HG02970 (cell line): ENCODE measurements around the gene ADAMTS2.
"Not testable (repeated sequence)": the region's sequence is repeated elsewhere in the genome, so short reads cannot be mapped to it uniquely, and the experiment has no call there.

ENCODE experiments used
- ATAC-seq: cut with Tn5 transposase; IDR thresholded peaks from one replicate; pipeline ENCODE4 v1.9.1; 2021; ENCODE audit warnings: mild to moderate bottlenecking, moderate library complexity, moderate number of reproducible peaks; ENCODE audit not compliant: unreplicated experiment, low FRiP score

Gene ADAMTS2

DNA sequence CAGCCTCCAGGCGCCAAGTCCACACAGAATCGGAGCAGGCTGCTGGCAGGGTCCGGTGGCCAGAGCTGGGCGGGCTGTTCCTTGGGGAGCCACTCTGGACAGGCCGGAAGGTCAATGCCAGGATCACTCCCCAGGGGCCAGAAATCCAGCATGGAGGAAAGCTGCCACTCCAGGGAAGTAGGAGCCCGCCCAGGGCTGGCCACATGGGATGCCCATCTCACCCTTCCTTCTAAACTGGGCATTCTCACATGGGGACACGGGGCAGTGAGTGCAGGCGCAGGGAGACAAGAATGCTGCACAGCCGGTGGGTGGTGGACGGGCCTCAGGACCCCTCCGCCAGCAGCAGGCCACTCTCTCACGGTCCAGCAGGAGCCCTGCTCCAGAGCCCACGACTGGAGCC, 58.2 kb downstream of the ADAMTS2 start:
- ATAC-seq, result no peak

DNA sequence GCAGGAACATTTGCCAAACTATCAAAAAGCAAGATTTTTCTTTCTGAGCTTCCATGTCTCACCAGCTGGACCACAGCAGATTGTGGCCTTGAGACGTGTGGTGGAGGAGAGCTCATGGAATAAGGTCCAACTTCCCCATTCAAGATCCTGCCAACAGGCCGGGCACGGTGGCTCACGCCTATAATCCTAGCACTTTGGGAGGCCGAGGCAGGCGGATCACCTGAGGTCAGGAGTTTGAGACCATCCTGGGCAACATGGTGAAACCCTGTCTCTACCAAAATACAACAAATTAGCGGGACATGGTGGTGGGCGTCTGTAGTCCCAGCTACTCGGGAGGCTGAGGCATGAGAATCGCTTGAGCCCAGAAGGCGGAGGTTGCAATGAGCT, 59.5 kb downstream of the ADAMTS2 start:
- not testable (repeated sequence) for ATAC-seq

DNA sequence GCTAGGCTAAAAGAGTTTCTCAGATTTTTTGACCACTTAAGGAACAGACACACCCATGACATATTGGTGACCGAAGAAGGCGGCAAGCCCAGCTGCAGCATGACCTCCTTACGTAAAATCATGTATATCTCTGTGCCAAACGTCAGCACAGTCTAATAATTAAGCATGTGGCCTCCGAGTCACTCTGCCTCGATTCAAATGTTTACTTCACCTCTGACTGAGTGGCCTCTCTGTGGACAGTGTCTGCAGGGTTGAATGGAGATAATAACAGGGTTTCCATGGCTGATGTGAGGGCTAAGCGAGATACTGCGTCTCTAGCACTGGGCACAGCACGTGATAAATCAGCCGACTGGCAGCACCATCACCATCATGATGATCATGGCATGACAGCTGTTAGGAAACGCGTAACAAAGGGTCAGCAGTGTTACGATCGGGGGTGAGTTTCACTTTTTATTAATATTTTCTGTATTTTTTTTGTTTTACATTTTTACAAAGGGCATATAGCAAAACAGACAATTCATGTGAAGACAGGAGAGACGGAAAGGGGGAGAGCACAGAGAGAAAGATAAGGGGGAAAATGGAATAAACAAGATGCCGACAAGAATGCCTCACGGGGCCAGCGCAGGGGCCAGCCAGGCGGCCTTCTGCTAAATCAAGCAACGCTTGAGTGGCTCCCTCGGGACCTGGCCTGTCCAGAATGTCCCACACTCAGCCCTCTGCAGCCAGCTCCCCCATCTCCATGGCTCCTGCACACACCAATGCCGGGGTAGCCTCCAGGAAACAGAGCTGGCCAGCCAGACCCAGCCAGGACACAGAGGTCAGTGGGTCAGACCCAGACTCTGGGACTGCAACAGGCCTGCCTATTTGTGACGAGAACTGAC, 60.3 kb downstream of the ADAMTS2 start:
- no peak for ATAC-seq

DNA sequence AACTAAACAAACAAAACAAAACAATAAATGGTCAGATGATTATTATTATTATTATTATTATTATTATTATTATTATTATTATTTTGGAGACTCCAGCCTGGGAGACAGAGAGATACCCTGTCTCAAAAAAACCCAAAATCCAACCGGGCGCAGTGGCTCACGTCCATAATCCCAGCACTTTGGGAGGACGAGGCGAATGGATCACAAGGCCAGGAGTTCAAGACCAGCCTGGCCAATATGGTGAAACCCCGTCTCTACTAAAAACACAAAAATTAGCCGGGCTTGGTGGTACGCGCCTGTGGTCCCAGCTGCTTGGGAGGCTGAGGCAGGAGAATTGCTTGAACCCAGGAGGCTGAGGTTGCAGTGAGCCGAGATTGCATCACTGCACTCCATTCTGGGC, 61.4 kb downstream of the ADAMTS2 start:
- ATAC-seq, result not testable (repeated sequence)

DNA sequence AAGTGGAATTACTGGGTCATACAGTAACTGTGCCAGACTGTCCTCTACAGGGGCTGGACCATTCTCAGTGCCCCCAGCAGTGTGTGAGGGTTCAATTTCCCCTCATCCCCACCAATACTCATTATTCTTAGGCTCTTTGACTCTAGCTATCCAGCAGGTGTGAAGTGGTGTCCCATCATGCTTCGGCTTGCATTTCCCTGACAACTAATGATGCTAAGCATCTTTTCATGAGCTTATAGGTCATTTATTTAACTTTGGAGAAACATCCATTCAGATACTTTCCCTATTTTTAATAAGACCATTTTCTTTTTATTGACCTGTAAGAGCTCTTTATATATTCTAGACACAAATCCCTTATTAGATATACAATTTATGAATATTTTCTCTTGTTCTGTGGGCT, 63.6 kb downstream of the ADAMTS2 start:
- no peak for ATAC-seq

DNA sequence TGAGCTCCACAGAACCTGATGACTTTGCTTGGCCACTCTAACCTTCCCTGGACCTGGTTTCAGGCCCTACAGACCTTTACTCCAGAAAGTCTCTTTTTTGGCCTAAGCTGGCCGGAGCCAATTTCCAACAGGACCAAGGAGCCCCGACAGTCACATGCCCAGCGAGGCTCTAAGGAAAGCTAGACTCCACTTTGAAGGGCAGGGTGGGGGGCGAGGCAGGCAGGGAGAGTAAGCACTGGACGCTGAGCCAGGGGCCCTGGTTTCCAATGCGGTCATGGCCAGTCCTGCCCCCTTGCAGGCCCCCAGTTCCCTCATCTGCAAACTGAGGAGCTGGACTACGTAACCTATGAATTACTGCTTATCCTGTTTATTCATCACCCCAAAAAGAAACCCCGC, 65.2 kb downstream of the ADAMTS2 start:
- no peak for ATAC-seq

DNA sequence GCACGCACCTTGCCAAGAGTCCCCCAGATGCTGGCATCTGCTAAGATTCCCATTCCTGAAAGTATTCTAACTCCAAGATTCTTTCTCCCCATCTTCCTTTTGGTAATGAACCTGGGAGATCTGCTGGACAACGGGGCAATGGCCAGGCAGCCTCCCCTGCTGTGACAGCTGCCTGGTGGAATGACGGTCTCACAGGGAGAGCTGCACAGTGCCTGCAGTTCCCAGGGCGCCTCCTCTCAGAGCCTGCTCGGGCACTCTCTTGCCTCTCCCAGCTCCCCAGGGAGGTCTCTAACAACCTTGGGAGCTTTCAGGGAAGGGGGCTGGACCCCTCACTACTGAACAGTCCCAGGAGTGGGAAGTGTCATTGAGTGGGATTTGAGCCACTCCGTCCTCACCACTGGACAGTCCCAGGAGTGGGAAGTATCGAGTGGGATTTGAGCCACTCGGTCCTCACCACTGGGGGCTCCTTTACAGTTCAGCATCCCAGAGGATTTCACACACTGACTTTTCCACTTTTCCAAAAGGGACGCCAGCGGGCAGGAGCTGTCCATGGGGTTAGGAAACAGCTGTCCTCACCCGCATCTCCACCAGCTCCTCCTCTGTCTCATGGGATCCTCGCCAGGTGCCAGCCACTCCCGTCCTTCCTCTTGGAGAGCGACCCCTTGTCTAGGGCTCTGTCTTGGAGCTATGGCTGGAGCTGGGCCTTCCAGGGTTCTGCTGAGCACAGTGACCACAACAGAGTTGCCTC, 65.7 kb downstream of the ADAMTS2 start:
- no peak for ATAC-seq

DNA sequence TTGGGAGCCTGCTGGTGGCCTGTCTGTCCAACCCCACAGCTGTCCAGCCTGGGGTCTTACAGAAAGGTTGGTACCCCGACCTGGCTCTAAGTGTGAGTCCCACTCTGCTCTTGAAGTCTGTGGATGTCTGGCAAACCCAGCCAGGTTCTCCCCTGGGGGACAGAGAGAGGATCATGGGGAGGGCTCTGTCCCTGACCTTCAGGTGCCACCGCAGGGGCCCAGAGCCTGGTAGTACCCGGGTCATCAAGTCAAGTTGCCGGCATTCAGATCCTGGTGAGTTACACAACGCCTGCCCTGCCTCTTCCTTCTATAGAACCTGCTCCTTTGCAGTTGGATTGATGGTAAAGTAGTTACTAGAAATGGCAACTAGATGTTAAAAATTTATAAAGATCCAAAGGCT, 66.7 kb downstream of the ADAMTS2 start:
- no peak for ATAC-seq

DNA sequence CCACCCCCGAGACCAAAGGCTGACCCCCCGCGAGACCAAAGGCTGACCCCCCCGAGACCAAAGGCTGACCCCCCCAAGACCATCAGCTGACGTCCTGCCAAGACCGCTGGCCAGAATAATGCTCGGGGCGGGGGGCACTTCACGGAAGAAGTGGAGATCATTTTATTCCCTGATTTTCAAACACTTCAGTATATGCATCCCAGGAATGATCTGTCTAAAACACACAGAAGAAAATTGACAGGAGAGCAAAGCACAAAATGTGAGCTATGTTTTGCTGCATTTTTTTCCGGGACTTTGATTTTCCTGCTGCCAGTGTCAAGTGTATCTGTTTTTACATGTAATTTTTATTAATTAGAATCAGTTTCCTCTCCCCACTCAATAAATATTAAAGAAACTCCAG, 67.1 kb downstream of the ADAMTS2 start:
- no peak for ATAC-seq

DNA sequence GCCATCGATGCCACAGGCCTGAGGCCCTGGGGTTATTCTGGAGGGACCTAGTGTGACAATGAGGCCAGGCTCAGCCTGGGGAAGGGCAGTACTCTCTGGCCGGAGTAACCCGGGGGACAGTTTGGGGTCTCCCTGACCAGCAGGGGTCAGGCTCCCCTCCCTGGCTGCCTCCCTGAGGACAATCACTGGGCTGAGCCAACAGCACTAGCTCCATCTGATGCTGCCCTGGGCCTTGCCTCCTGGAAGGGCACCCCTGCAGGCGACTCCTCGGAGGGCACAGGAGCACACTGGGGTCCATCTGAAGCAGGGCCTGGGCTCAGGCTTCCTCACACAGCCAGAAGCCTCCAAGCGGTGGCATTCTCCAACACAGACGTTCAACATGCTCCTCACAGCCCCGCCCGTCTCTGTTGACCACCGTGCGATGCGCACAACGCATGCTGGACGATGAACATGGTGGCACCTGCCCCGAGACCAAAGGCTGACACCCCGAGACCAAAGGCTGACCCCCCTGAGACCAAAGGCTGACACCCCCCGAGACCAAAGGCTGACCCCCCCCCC, 68.3 kb downstream of the ADAMTS2 start:
- ATAC-seq, result no peak

DNA sequence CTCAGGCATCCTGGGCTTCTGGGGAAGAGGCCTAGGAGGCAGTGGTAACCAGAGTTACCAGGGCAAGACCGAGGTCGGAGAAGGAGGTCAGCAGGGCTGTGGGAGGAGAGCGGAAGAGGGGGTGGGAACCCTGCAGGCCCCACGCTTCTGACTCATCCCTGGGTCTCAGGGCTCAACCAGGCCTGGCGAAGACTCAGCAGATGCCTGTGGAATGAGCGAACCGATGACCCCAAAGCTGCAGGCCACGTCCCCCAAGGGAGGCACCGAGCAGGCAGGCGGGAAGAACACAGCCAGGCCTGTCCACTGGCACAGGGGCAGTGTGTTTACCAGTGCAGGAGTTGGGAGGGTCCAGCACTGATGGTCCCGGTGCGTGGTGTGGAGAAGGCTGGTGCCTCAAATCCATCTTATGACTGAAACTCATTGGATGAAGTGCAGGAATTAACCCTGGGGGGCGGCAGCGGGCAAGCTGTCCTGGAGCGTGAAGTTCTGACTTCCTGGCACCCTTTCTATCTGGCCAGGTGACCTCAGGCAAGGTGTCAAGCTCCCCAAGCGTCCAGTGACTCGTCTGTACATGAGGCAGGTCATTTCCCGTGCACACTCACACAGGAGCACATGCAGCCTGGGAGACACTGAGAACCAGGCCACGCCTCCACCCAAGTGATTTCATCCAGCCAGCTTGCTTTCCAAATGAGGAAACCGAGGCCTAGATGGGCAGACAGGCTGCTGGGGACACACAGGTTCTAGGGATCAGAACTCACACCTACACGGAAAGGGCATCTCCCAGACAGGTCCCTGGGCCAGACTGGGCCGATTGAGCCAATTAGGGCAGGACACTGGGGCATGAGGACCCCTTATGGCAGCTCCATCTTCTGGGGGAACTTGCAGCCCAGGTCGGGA, 69.1 kb downstream of the ADAMTS2 start:
- ATAC-seq, result no peak

DNA sequence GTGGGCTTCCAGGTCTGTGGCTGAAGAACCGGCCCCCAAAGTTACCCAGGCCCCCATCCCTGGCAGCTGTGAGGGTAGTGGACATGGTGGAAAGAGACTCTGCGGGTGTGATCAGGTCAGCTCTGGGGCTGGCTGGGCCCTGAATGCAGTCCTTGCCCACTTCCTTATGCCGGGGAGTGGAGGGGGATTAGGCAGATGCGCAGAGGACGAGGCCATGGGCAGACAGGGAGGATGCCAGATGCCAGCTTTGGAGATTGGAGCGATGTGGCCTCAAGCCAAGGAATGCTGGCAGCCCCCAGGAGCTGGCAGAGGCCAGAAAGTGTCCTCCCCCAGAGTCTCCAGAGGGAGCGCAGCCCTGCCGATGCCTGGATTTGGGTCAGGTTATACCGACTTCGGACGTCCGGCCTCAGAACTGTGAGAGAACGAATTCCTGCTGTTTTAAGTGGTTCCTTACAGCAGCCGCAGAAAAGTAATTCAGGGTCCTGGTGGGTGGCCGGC, 69.8 kb downstream of the ADAMTS2 start:
- ATAC-seq, result no peak

DNA sequence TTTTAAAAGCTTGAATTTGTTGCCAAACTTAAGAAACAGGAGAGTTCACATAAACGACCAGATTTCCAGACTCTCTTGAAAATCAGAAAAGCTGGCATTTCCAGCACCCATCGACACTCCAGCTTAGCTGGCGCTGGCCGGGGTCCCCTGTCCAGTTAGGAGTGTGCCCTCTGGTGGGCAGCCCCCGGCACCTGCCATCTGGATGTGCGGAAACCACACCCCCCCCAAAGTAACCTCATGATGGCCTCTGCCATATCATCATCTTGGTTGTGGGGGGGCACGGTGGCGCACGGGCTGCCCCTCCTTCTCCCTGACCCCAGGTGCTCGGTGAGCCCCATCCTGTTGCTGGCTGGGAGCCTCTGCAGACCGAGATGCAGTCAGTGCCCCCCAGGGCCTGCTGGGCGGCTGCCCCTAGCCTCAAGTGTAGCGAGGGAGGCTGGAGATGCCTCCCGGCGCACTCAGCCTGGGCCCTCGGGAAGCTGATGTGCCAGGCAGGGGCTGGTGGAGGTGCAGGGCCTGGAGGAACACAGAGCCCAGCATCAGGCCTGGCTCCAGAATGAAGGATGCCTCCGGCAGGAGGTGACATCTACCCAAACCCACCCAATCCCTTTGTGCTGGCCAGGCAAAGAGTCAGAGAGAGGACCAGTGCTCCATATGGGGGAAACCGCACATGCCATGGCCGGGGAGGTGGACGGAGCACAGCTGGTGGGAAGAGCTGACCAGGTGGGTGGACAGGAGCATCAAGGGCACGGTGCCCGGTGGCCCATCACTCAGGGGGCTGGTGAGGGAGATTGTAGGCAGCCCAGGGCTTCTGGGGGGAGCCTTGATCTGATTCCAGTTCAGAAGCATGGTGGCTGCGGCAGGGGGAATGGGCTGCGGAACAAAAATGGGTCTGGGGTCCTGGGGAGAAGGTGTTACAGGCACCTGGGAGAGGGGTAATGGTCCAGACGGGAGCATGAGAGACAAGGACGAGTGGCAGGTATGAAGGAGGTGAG, 70.6 kb downstream of the ADAMTS2 start:
- ATAC-seq, result no peak

DNA sequence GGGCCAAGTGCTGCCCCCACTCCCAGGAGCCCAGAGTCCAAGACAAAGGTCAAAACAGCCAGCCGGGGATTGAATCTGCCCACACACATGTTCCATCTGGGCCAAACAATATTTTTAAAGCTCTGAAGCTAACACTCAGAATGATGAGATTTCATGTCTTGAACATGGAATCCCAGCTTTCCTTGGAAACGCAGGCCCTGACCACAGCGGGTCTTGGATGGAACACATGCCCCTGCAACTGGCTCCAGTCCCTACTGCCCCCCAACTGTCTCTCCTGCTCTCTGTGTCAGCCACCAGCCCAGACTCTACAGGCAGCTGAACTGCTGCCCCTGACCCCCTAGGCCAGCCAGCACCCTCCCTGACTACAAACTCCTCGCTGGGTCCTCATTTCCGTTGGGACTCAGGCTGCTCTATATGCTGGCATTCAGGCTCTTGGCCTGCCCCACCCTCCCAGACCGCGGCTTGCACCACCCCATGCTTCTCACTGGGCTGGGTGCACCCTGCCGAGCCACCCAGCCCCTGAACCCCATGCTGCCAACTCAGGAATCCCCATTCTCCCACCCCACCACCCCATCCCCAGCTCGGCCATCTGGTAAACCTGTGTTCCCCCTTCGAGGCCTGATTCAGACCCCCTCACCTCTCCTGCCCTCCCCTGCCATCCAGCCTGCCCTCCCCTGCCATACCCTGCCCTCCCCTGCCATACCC, 71.7 kb downstream of the ADAMTS2 start:
- ATAC-seq, result no peak

DNA sequence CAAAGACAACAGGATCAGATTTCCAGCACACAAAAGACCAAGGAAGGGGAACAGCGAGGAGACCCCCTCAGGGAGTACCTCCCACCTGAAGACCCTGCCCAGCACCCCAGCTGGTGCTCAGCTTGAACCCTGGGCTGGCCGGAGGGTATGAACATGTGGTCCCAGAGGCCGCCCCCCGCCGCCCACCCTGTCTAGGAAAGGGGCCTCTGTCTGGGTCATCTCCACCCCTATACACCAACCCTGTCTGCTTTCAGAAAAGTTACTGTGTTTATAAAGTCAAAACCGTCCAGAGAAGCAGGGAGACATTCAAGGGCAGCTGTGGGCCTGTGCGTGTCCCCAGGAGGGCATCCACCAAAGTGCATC, 72.2 kb downstream of the ADAMTS2 start:
- no peak for ATAC-seq

DNA sequence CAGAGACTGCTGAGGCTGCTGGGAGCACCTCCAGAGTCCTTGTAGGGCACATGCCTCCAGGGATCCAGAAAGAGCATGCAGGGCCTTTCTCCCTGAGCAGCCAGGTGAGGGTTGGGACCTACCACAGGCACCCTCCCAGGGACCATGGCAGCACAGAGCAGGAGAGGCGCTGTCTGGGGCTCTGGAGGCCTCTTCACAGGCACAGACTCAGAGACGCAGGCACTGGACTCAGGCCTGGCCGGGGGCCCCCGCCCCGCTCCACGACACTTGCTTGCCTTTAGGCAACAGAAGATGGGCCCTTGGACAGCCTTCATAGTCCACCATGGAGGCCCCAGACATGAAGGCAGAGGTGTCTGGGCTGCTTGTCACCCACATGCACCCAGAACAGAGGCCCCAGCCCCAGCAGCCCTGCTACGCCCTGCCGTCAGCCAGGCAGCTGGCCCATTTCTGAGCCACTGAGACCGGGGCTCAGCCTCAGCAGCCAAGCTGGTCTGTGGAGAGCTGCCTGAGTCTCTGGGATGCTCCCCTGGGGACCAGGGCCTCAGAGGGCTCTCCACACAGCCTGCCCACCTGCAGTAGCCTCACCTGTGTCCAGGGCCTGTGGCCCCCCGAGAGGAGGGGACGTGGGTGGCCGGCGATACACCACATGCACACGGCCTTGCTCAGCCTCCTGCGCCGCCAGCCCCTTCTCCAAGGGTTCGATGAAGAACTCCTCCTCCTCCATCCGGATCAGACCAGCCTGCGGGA, 72.8 kb downstream of the ADAMTS2 start:
- ATAC-seq, result no peak

DNA sequence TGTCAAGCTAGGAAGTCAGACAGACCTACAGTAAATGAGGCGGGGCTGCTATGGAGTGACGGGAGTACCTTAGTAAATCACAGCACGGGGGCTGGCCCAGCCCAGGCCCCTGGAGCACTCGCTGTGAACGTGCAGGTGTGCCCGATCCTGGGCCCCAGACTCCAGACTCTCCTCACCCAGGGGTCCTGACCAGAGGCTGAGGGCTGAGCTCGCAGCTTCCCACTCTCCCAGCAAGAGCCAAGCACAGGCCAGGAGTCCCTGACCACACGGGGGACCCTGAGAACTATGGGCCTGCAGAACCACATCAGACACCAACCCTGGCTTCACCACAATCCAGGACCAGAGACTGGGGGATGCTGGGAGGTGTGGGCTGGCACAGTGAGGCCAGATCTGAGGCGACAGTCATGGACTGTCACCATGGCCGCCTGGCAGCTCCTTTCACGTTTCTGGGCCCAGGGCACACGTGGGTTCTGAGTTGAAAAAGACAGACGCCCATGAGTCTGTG, 73.4 kb downstream of the ADAMTS2 start:
- ATAC-seq, result no peak

DNA sequence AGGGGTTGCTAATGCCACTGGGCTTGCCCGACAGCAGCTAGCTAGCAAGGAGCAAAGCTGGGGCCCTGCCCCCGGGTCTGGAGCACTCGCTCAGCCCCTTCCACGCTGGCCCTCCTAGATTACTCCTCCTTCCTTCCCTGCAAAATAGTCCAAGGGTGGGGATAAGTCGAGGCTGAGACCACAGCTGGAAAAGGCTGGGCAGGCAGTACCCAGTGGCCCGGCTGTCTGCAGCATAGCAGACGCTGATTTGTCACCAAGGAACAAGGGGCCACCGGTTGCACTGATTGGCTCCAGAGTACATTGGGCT, 73.9 kb downstream of the ADAMTS2 start:
- ATAC-seq, result no peak
